DMS53 treated with DMSO at 0.1 percent for 48 hours (cell line): ENCODE data around the gene RTN4R.

Experiments
- DNase-seq: peaks from one replicate; lab custom pipeline; 2025; ENCODE audit not compliant: unreplicated experiment; lab: John Stamatoyannopoulos, UW

The RTN4R gene

GRCh38 chr22:20218987-20219386, 49.1 kb downstream of the RTN4R start:
- DNase-seq: no peak

GRCh38 chr22:20218326-20218872, 49.7 kb downstream of the RTN4R start:
- DNase-seq: no peak

GRCh38 chr22:20217563-20217962, 50.6 kb downstream of the RTN4R start:
- DNase-seq: no peak

- peak; percentile 0 for DNase-seq
Measured at GRCh38 chr22:20216863-20217499, 51.1 kb downstream of the RTN4R start.

- no peak for DNase-seq
Measured at GRCh38 chr22:20215742-20216141, 52.4 kb downstream of the RTN4R start.

GRCh38 chr22:20214853-20215252, 53.3 kb downstream of the RTN4R start:
- no peak for DNase-seq

GRCh38 chr22:20213833-20214708, 54.0 kb downstream of the RTN4R start:
- no peak for DNase-seq

GRCh38 chr22:20212754-20213699, 55.1 kb downstream of the RTN4R start:
- DNase-seq: no peak

GRCh38 chr22:20211997-20212753, 55.9 kb downstream of the RTN4R start:
- DNase-seq: peak; percentile 37

GRCh38 chr22:20211409-20211996, 56.6 kb downstream of the RTN4R start:
- no peak for DNase-seq

- no peak for DNase-seq
Measured at GRCh38 chr22:20210473-20211059, 57.6 kb downstream of the RTN4R start.

- no peak for DNase-seq
Measured at GRCh38 chr22:20209761-20210250, 58.3 kb downstream of the RTN4R start.

- DNase-seq: no peak
Measured at GRCh38 chr22:20208713-20209310, 59.3 kb downstream of the RTN4R start.

- no peak for DNase-seq
Measured at GRCh38 chr22:20207277-20208025, 60.7 kb downstream of the RTN4R start.

- no peak for DNase-seq
Measured at GRCh38 chr22:20206709-20207215, 61.4 kb downstream of the RTN4R start.

GRCh38 chr22:20205964-20206708, 62.0 kb downstream of the RTN4R start:
- DNase-seq: no peak

- DNase-seq: no peak
Measured at GRCh38 chr22:20205464-20205963, 62.6 kb downstream of the RTN4R start.
